Caco-2 (cell line): ENCODE measurements around the gene STARD10. TPM values are rescaled to one million over a fixed set of nuclear protein-coding genes. Genes with fewer than 3 reads are reported as not detected.

Experiments
- BruUV-seq: library from RNA; stranded (reverse); fragments of 400-500 nt; replicated peaks from 2 replicates; lab custom pipeline; 2021; lab: Mats Ljungman, UMichigan
- CTCF ChIA-PET: fragments of 300-600 bp; sonication (Branson Sonifier 250); formaldehyde crosslinking; loops from one replicate; lab custom pipeline; 2022; ENCODE audit warnings: antibody characterized with exemption; lab: Charles Lee
- POLR2A ChIA-PET: fragments of 300-600 bp; sonication (Branson Sonifier 250); formaldehyde crosslinking; loops from one replicate; lab custom pipeline; 2022; ENCODE audit warnings: antibody characterized with exemption; lab: Charles Lee
- DNase-seq, 2 experiments: peaks; one replicate each; pipeline versions ENCODE4 v3.0.0 to v3.0.0-alpha.2; 2020 to 2022
- H3K27me3 ChIP-seq: replicated peaks from 2 replicates; pipeline ENCODE4 v1.6.0; 2011; ENCODE audit warnings: low read length; ENCODE audit not compliant: control insufficient read depth, insufficient read depth
- H3K36me3 ChIP-seq: 2 replicates; pipeline ENCODE4 v1.5.1; 2011; ENCODE audit warnings: low read length; ENCODE audit not compliant: control insufficient read depth, insufficient read depth
- H3K4me1 ChIP-seq: fragments of 250-450 bp; sonication (Bioruptor Pico); 2 replicates; pipeline ENCODE4 v1.5.1; 2020; ENCODE audit warnings: mild to moderate bottlenecking
- H3K4me3 ChIP-seq: 2 replicates; pipeline ENCODE4 v1.5.1; 2011; ENCODE audit warnings: low read depth, mild to moderate bottlenecking, control low read depth, low read length
- H3K9me3 ChIP-seq: fragments of 250-450 bp; sonication (Bioruptor Pico); 2 replicates; pipeline ENCODE4 v1.5.1; 2020; ENCODE audit warnings: mild to moderate bottlenecking, moderate library complexity
- H3K27ac Mint-ChIP-seq: one replicate; pipeline ENCODE4 v1.8.0; 2022; ENCODE audit warnings: mixed read lengths; ENCODE audit not compliant: unreplicated experiment
- H3K27me3 Mint-ChIP-seq: one replicate; pipeline ENCODE4 v1.8.0; 2022; ENCODE audit warnings: mixed read lengths; ENCODE audit not compliant: insufficient read depth, unreplicated experiment
- H3K36me3 Mint-ChIP-seq: one replicate; pipeline ENCODE4 v1.8.0; 2022; ENCODE audit warnings: mild to moderate bottlenecking, mixed read lengths; ENCODE audit not compliant: insufficient read depth, unreplicated experiment
- H3K4me1 Mint-ChIP-seq: one replicate; pipeline ENCODE4 v1.8.0; 2022; ENCODE audit warnings: low read depth, mixed read lengths; ENCODE audit not compliant: unreplicated experiment
- H3K4me3 Mint-ChIP-seq: one replicate; pipeline ENCODE4 v1.8.0; 2022; ENCODE audit warnings: mild to moderate bottlenecking, moderate library complexity, mixed read lengths; ENCODE audit not compliant: unreplicated experiment
- H3K9me3 Mint-ChIP-seq: one replicate; pipeline ENCODE4 v1.8.0; 2022; ENCODE audit warnings: mixed read lengths; ENCODE audit not compliant: unreplicated experiment
- CTCF ChIP-seq, 2 experiments: fragments of 200-600 bp in 1 of 2; IDR thresholded peaks; 1 replicate in 1 of 2; 2 replicates in 1 of 2; pipeline versions ENCODE4 v1.5.1 to v1.8.0; 2011 to 2022; ENCODE audit warnings: antibody characterized with exemption in 1 of 2, control low read depth in 1 of 2, inconsistent platforms in 1 of 2, low read depth in 1 of 2, low read length in 1 of 2, mild to moderate bottlenecking in 1 of 2, moderate library complexity in 1 of 2; ENCODE audit not compliant: insufficient read depth in 1 of 2, severe bottlenecking in 1 of 2, unreplicated experiment in 1 of 2
- intact Hi-C: fragments of 100-400 bp; cut with micrococcal nuclease; formaldehyde crosslinking; loops from one replicate; pipeline ENCODE4 v1.10.0; 2022; ENCODE audit not compliant: unreplicated experiment
- total RNA-seq: library from RNA; stranded (reverse); gene quantifications from 2 replicates; pipeline ENCODE4 v1.2.3, GENCODE V29; 2022

Gene STARD10
- total RNA-seq, 1 experiment from 2014 or later: 492 TPM

DNA sequence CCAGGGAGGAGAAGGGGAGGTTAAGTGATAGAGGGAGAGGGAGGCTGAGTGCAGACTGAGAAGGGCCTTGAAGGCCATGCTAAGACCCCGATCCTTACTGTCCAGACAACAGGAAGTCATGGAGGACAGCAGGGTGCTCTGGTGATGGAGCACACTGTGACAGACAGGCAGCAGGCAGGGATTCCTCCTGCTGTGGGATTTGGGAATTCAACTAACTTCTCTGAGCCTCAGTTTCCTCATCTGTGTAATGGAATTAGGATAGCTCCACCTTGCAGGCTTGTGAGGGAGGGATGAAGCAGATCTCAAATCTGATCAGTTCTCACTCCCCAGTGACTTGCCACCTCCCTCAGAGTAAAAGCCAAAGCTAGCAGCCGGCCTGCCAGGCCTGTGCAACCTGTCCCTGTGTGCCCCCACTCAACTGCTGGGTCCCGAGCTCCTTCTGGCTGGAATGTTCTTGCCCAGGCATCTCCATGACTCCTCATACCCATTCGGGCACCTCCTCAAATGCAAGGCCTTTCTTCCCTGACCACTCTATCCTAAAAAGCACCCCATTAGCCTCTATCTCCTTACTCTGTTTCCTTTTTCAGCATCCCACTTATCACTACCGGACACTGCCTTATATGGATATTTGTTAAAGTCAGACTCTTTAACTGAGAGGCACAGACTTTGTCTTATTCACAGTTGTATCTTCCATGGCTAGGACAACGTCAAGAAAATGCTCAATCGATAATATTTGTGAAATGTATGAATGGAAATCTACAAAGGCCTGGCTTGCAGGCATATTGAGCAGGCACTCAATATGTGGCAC lies 51.1 kb downstream of the STARD10 start:
- Mint-ChIP-seq H3K27ac (peak overlapping the region; percentile 91), H3K9me3 (no peaks in the 10 kb centered on the region), H3K36me3 (peaks cover 11% of the 10 kb centered on the region), H3K4me1 (peaks cover 40% of the 10 kb centered on the region), H3K27me3 (no peaks in the 10 kb centered on the region), H3K4me3 (no peak overlapping the region)
- Histone ChIP-seq H3K36me3 (peaks cover 2% of the 10 kb centered on the region), H3K4me3 (no peak overlapping the region), H3K27me3 (no peaks in the 10 kb centered on the region), H3K9me3 (no peaks in the 10 kb centered on the region), H3K4me1 (peaks cover 27% of the 10 kb centered on the region)
- intact Hi-C loops: no loop called here
- CTCF ChIA-PET: interaction anchor here (2.4 to 3.4 kb wide), 2 partner anchors 17 to 51 kb away, joined by 11 to 20 read pairs; partner anchors contain the start of gene STARD10
- BruUV-seq: no TSS peak
- DNase-seq: no peak
- no peak for TF ChIP-seq CTCF (IDR thresholded peaks at IDR 0.05; ENCODE audit: insufficient read depth in 1 of 2, low read depth in 1 of 2, low read length in 1 of 2, severe bottlenecking in 1 of 2, unreplicated experiment in 1 of 2)
- POLR2A ChIA-PET: interaction anchor here (1.0 kb wide), 1 partner anchor 43 kb away, joined by 4 read pairs; no protein-coding TSS in a partner anchor

GRCh38 chr11:72741849-72742512 lies 51.9 kb downstream of the STARD10 start:
- H3K27me3 ChIP-seq: no peaks in the 10 kb centered on the region
- H3K4me1 Mint-ChIP-seq: peaks cover 48% of the 10 kb centered on the region
- peaks cover 2% of the 10 kb centered on the region; the same call in 1 of the 2 replicates for H3K36me3 ChIP-seq
- DNase-seq: peak; percentile 56 to 57
- no TSS peak for BruUV-seq
- no peak for TF ChIP-seq CTCF (IDR thresholded peaks at IDR 0.05; ENCODE audit: insufficient read depth in 1 of 2, low read depth in 1 of 2, low read length in 1 of 2, severe bottlenecking in 1 of 2, unreplicated experiment in 1 of 2)
- intact Hi-C loops: no loop called here
- ChIA-PET POLR2A (interaction anchor here (1.0 kb wide), 1 partner anchor 44 kb away, joined by 4 read pairs; no protein-coding TSS in a partner anchor), CTCF (interaction anchor here (2.4 to 3.4 kb wide), 2 partner anchors 16 to 52 kb away, joined by 11 to 20 read pairs; partner anchors contain the start of gene STARD10)
- peak overlapping the region; percentile 54 for H3K4me3 Mint-ChIP-seq
- H3K9me3 ChIP-seq: no peaks in the 10 kb centered on the region
- H3K4me1 ChIP-seq: peaks cover 27% of the 10 kb centered on the region
- no peak overlapping the region for H3K4me3 ChIP-seq
- no peaks in the 10 kb centered on the region for H3K27me3 Mint-ChIP-seq
- peak overlapping the region; percentile 91 for H3K27ac Mint-ChIP-seq
- H3K36me3 Mint-ChIP-seq: peaks cover 17% of the 10 kb centered on the region
- H3K9me3 Mint-ChIP-seq: no peaks in the 10 kb centered on the region

GRCh38 chr11:72741429-72741833 lies 52.4 kb downstream of the STARD10 start:
- Mint-ChIP-seq H3K4me1 (peaks cover 53% of the 10 kb centered on the region), H3K27ac (peak overlapping the region; percentile 91), H3K4me3 (peak overlapping the region; percentile 54), H3K36me3 (peaks cover 22% of the 10 kb centered on the region), H3K9me3 (no peaks in the 10 kb centered on the region), H3K27me3 (no peaks in the 10 kb centered on the region)
- Histone ChIP-seq H3K36me3 (peaks cover 2% of the 10 kb centered on the region; the same call in 1 of the 2 replicates), H3K4me3 (no peak overlapping the region), H3K9me3 (no peaks in the 10 kb centered on the region), H3K27me3 (no peaks in the 10 kb centered on the region), H3K4me1 (peaks cover 33% of the 10 kb centered on the region)
- ChIA-PET CTCF (interaction anchor here (0.6 to 3.4 kb wide), 6 partner anchors 11 to 71 kb away, joined by 3 to 20 read pairs (median 4); partner anchors contain the start of gene STARD10), POLR2A (interaction anchor here (1.0 kb wide), 1 partner anchor 40 kb away, joined by 4 read pairs; no protein-coding TSS in a partner anchor)
- DNase-seq: peak; percentile 71 to 88
- intact Hi-C loops: no loop called here
- peak in 1 of 2 experiments; percentile 28 for TF ChIP-seq CTCF (IDR thresholded peaks at IDR 0.05; ENCODE audit: insufficient read depth in 1 of 2, low read depth in 1 of 2, low read length in 1 of 2, severe bottlenecking in 1 of 2, unreplicated experiment in 1 of 2)
- BruUV-seq: no TSS peak
